Stomach (tissue), 19 donors: ENCODE results near the gene RRP36. TPM values are rescaled to one million over a fixed set of nuclear protein-coding genes. Genes with fewer than 3 reads are reported as not detected.

Experiments used
- DNase-seq, 2 donors: peaks; one replicate each; pipeline versions ENCODE4 v3.0.0 to v3.0.0-alpha.2; 2013 to 2019
- H3K27ac ChIP-seq, 5 donors: fragments of 200-600 bp in 4 of 5; sonication (generic) in 4 of 5; one replicate each; pipeline ENCODE4 v1.5.1; 2013 to 2019; ENCODE audit warnings: mild to moderate bottlenecking in 1 of 5, moderate library complexity in 1 of 5
- H3K27me3 ChIP-seq, 3 donors: fragments of 200-600 bp; sonication (generic); one replicate each; pipeline ENCODE4 v1.5.1; 2017 to 2019; ENCODE audit warnings: mixed run types in 1 of 3
- H3K36me3 ChIP-seq, 4 donors: fragments of 200-600 bp; sonication (generic); 1 replicate in 3 of 4; 2 replicates in 1 of 4; pipeline ENCODE4 v1.5.1; 2016 to 2019
- H3K4me1 ChIP-seq, 4 donors: fragments of 200-600 bp; sonication (generic); one replicate each; pipeline ENCODE4 v1.5.1; 2016 to 2019
- H3K4me3 ChIP-seq, 4 donors: fragments of 200-600 bp; sonication (generic) in 3 of 4; one replicate each; pipeline ENCODE4 v1.5.1; 2016 to 2019; ENCODE audit warnings: mild to moderate bottlenecking in 1 of 4
- H3K9me3 ChIP-seq, 4 donors: fragments of 200-600 bp; sonication (generic); one replicate each; pipeline ENCODE4 v1.5.1; 2016 to 2019
- EP300 ChIP-seq: sonication (generic); formaldehyde crosslinking; IDR thresholded peaks from one replicate; pipeline ENCODE4 v1.6.1; 2017; ENCODE audit warnings: antibody characterized with exemption
- POLR2A ChIP-seq, 4 donors: fragments of 450-650 bp; IDR thresholded peaks; one replicate each; pipeline ENCODE4 v1.6.1; 2016; ENCODE audit warnings: antibody characterized with exemption in 4 of 4, control low read depth in 2 of 4, mild to moderate bottlenecking in 1 of 4, moderate library complexity in 1 of 4
- POLR2AphosphoS5 ChIP-seq, 3 donors: sonication (generic); formaldehyde crosslinking; IDR thresholded peaks; one replicate each; pipeline ENCODE4 v1.6.1; 2016; ENCODE audit warnings: antibody characterized with exemption in 3 of 3
- WGBS, 5 donors: extraction: QIAGEN DNeasy Blood & Tissue Kit in 3 of 5; methylation state at CpG; one replicate each; pipeline versions ENCODE4 v1.1.5 to v1.1.7; 2013 to 2018; 5-methylcytosine and 5-hydroxymethylcytosine counted together
- intact Hi-C: fragments of 100-400 bp; cut with DNase I; formaldehyde crosslinking; loops from one replicate; pipeline ENCODE4 v1.15.1; 2023; ENCODE audit warnings: low total_unique reads
- long read RNA-seq, 10 donors: transcript quantifications; one replicate each; lab custom pipeline, GENCODE V29; 2026
- polyA plus RNA-seq, 3 donors: library from polyadenylated mRNA; stranded (reverse); fragments of 200-250 nt; gene quantifications; one replicate each; pipeline ENCODE4 v1.2.3, GENCODE V29; 2013
- total RNA-seq, 5 donors: library from RNA; depleted of rRNA; stranded (reverse); fragments of >200 nt; gene quantifications; one replicate each; pipeline versions ENCODE4 v1.1.0 to v1.2.3, GENCODE V29; 2014 to 2016
- TF ChIP-seq, protein P1 (sequence below), 7 experiments: fragments of 450-650 bp in 4 of 7; fragments of 200-600 bp in 3 of 7; sonication (generic) in 3 of 7; IDR thresholded peaks; one replicate each; pipeline ENCODE4 v1.5.1; 2016 to 2019; ENCODE audit warnings: antibody characterized with exemption in 7 of 7, control low read depth in 2 of 7, mild to moderate bottlenecking in 1 of 7
- donor health status: healthy with polysubstance abuse.
- donor health status: Bipolar disorder and iron deficiency.
- donor health status: healthy.

The RRP36 gene, protein sequence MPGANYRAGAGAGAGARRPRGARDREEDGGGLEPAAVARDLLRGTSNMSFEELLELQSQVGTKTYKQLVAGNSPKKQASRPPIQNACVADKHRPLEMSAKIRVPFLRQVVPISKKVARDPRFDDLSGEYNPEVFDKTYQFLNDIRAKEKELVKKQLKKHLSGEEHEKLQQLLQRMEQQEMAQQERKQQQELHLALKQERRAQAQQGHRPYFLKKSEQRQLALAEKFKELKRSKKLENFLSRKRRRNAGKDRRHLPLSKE
- total RNA-seq = 10 to 100 TPM in 4 of 5 donors, 1 to 10 TPM in 1; 3.5 to 61.1 (median 37.1) TPM
- polyA plus RNA-seq = 10 to 100 TPM; 27.8 to 47.7 (median 39.6) TPM
- long read RNA-seq, donor 1, partial matches to known transcripts = 0 of 6 reads
- long read RNA-seq, donor 1, other reads (novel, unspliced or antisense) = 0 of 6 reads
- long read RNA-seq, donor 2, transcript RRP36-201 (7 exons, 1,159 nt) = major isoform, 9 of 12 reads
- long read RNA-seq, donor 2, partial matches to known transcripts = 0 of 12 reads
- long read RNA-seq, donor 2, other reads (novel, unspliced or antisense) = 0 of 12 reads
- long read RNA-seq, donor 3, transcript RRP36-201 (7 exons, 1,159 nt) = major isoform, 6 of 10 reads
- long read RNA-seq, donor 3, partial matches to known transcripts = 0 of 10 reads
- long read RNA-seq, donor 3, other reads (novel, unspliced or antisense) = 0 of 10 reads
- long read RNA-seq, donor 4, partial matches to known transcripts = 0 of 1 reads
- long read RNA-seq, donor 4, other reads (novel, unspliced or antisense) = 0 of 1 reads
- long read RNA-seq, donor 5, transcript RRP36-203 (1 exons, 1,005 nt) = major isoform, 7 of 24 reads
- long read RNA-seq, donor 5, transcript RRP36-201 (7 exons, 1,159 nt) = minor isoform, 5 of 24 reads
- long read RNA-seq, donor 5, partial matches to known transcripts = 12 of 24 reads
- long read RNA-seq, donor 5, other reads (novel, unspliced or antisense) = 0 of 24 reads
- long read RNA-seq, donor 6, transcript RRP36-203 (1 exons, 1,005 nt) = minor isoform, 16 of 67 reads
- long read RNA-seq, donor 6, transcript RRP36-201 (7 exons, 1,159 nt) = major isoform, 21 of 67 reads
- long read RNA-seq, donor 6, partial matches to known transcripts = 30 of 67 reads
- long read RNA-seq, donor 6, other reads (novel, unspliced or antisense) = 0 of 67 reads
- long read RNA-seq, donor 7, transcript RRP36-201 (7 exons, 1,159 nt) = major isoform, 8 of 9 reads
- long read RNA-seq, donor 7, partial matches to known transcripts = 0 of 9 reads
- long read RNA-seq, donor 7, other reads (novel, unspliced or antisense) = 0 of 9 reads
- long read RNA-seq, donor 8, transcript RRP36-201 (7 exons, 1,159 nt) = major isoform, 9 of 14 reads
- long read RNA-seq, donor 8, transcript RRP36-203 (1 exons, 1,005 nt) = minor isoform, 5 of 14 reads
- long read RNA-seq, donor 8, partial matches to known transcripts = 0 of 14 reads
- long read RNA-seq, donor 8, other reads (novel, unspliced or antisense) = 0 of 14 reads
- long read RNA-seq, donor 9, transcript RRP36-203 (1 exons, 1,005 nt) = major isoform, 9 of 25 reads
- long read RNA-seq, donor 9, transcript RRP36-201 (7 exons, 1,159 nt) = minor isoform, 8 of 25 reads
- long read RNA-seq, donor 9, partial matches to known transcripts = 8 of 25 reads
- long read RNA-seq, donor 9, other reads (novel, unspliced or antisense) = 0 of 25 reads
- long read RNA-seq, donor 10, partial matches to known transcripts = 0 of 4 reads
- long read RNA-seq, donor 10, other reads (novel, unspliced or antisense) = 0 of 4 reads

DNA sequence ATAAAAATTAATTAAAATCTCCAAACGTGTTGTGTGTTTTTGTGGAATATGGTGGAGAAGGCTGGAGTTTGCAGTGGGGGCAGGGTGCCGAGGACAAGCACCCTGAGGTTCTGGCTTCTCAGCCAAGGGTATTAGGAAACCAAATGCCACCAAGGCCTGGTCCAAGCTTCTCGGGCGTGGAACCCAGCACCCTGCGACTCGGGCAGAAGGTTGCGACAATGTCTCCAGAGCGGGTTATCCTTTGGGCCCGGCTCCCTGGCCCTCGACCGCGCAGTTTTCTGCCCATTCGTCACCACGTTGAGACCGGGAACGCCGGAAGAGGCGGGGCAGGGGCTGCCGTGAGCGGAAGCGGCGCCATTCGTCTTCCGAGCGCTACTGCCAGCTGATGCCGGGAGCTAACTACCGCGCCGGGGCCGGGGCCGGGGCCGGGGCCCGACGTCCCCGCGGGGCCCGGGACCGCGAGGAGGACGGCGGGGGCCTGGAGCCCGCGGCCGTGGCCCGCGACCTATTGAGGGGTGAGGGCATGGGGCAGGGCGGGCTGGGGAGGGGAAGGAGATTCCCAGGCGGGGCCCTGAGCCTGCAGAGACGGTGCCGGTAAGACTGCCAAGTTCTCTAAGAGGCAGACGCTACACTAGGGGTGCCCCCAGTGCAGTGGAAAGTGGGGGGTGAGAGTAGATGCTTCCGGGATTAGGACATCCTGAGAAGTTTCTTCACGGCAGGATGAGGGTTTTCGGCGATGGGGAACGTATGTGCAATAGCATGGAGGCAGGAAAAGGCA lies at the start of gene RRP36:
Gene RRP36, plus strand, starts transcription at position 354 of the 778 bp plus-strand sequence. Its CDS starts 32 bp downstream, at position 386.
- peak within 1 kb of the TSS; percentile 88 to 99 (median 94) for H3K4me3 ChIP-seq
- H3K36me3 ChIP-seq = peaks cover 43 to 80% (median 59%) of the 10 kb centered on the region in 4 donors
- peak within 1 kb of the TSS; percentile 79 to 97 (median 86) for H3K27ac ChIP-seq
- WGBS, 5 donors = 1% methylated on average over 31 to 56 of the region's 56 CpGs
- H3K4me1 ChIP-seq = peaks cover 33 to 60% (median 41%) of the 10 kb centered on the region in 4 donors
- DNase-seq = peak; percentile 81 to 93
- TF ChIP-seq POLR2AphosphoS5 (IDR thresholded peaks at IDR 0.05) = peak; percentile 22 to 91 (median 65)
- TF ChIP-seq, protein P1, sequence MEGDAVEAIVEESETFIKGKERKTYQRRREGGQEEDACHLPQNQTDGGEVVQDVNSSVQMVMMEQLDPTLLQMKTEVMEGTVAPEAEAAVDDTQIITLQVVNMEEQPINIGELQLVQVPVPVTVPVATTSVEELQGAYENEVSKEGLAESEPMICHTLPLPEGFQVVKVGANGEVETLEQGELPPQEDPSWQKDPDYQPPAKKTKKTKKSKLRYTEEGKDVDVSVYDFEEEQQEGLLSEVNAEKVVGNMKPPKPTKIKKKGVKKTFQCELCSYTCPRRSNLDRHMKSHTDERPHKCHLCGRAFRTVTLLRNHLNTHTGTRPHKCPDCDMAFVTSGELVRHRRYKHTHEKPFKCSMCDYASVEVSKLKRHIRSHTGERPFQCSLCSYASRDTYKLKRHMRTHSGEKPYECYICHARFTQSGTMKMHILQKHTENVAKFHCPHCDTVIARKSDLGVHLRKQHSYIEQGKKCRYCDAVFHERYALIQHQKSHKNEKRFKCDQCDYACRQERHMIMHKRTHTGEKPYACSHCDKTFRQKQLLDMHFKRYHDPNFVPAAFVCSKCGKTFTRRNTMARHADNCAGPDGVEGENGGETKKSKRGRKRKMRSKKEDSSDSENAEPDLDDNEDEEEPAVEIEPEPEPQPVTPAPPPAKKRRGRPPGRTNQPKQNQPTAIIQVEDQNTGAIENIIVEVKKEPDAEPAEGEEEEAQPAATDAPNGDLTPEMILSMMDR (IDR thresholded peaks at IDR 0.05) = no peak
- intact Hi-C loops = no loop called here
- H3K9me3 ChIP-seq = no peaks in the 10 kb centered on the region
- no peaks in the 10 kb centered on the region for H3K27me3 ChIP-seq

DNA sequence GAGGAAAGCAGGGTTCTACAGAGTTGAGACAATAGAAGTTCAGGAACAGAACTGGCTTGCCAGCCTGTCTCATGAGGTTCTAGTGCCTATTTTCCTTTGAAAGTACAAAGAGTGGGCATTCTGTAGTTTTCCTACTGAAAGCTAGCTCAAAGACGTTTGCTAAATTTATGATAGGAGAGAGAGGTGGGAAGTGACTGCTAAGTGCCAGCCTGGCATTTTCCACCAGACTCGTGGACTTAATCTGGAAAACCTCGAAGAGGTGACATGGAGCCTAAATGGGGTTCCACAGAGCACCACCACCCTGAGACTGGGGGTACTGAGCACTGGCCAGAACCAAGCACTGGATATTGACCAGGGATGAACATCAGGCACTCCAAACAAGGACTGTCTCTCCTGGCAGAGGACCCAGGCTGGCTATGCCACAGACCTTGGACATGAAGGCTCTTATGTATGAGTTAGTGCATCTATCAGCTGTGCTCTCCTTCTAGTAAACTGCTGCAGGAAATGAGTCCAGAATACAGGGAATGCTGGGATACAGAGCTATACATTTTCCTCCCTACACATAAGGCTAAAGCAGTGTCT lies 49.6 kb upstream of the RRP36 start:
- DNase-seq = no peak
- Histone ChIP-seq H3K9me3 (no peaks in the 10 kb centered on the region), H3K4me3 (no peak overlapping the region), H3K27ac (no peak overlapping the region), H3K27me3 (no peaks in the 10 kb centered on the region), H3K4me1 (peaks cover 0 to 25% (median 15%) of the 10 kb centered on the region in 4 donors), H3K36me3 (peaks cover 18 to 40% (median 36%) of the 10 kb centered on the region in 4 donors)
- TF ChIP-seq POLR2AphosphoS5 (IDR thresholded peaks at IDR 0.05) = no peak
- intact Hi-C loops = no loop called here
- 79 to 95% (median 86%) methylated on average over 3 of the region's 3 CpGs for WGBS, 5 donors

DNA sequence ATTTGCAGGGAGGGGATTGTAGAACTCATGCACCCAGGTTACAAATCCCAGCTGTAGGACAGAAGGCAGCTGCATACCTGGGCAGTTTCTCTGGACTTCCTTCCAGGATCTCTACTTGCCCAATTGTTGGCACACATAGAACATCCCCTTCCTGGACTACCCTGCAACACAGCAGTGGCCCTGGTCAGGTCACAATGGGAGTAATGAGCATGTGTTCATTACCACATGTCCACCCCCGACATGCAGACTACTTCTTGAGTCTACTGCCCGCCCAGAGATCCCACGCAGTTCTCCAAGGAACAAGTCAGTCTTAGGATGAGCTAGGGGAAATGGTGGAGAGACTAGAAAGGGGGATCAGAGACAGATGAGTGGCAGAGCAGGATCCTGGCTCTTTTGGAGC lies 47.5 kb upstream of the RRP36 start:
- no peak for DNase-seq
- H3K9me3 ChIP-seq = no peaks in the 10 kb centered on the region
- intact Hi-C loops = no loop called here
- H3K27ac ChIP-seq = no peak overlapping the region
- TF ChIP-seq POLR2A (IDR thresholded peaks at IDR 0.05) (no peak), POLR2AphosphoS5 (IDR thresholded peaks at IDR 0.05) (no peak), EP300 (no peak)
- TF ChIP-seq, protein P1 (IDR thresholded peaks at IDR 0.05) = no peak
- no peak overlapping the region for H3K4me3 ChIP-seq
- H3K4me1 ChIP-seq = peaks cover 16 to 41% (median 29%) of the 10 kb centered on the region in 4 donors
- no peaks in the 10 kb centered on the region for H3K27me3 ChIP-seq
- 87 to 97% (median 91%) methylated on average over 3 of the region's 3 CpGs for WGBS, 5 donors
- peaks cover 4 to 20% (median 17%) of the 10 kb centered on the region in 4 donors for H3K36me3 ChIP-seq
